Stimulated activated CD4-positive, alpha-beta T cell treated with anti-CD3 and anti-CD28 coated beads, Interleukin-12 subunit alpha, Interleukin-12 subunit beta, amount 100 ng/mL, for 48 hours (primary cell): ENCODE results near the gene CACNA2D3.

Experiments
- DNase-seq, 3 donors: peaks; one replicate each; pipeline ENCODE4 v3.0.0-alpha.2; 2020; ENCODE audit warnings: low read depth in 2 of 3, low spot score in 1 of 3

The CACNA2D3 gene

GRCh38 chr3:54939557-54940300 lies 817.4 kb downstream of the CACNA2D3 start:
- DNase-seq: no peak

GRCh38 chr3:54940971-54941370 lies 818.6 kb downstream of the CACNA2D3 start:
- DNase-seq: no peak

- no peak for DNase-seq
Observed at GRCh38 chr3:54941690-54942362, 819.5 kb downstream of the CACNA2D3 start.

GRCh38 chr3:54949491-54950044 lies 827.2 kb downstream of the CACNA2D3 start:
- DNase-seq: no peak

GRCh38 chr3:54950391-54951003 lies 828.1 kb downstream of the CACNA2D3 start:
- no peak for DNase-seq

- no peak for DNase-seq
Observed at GRCh38 chr3:54951405-54951804, 829.1 kb downstream of the CACNA2D3 start.

GRCh38 chr3:54954022-54954421 lies 831.7 kb downstream of the CACNA2D3 start:
- no peak for DNase-seq

GRCh38 chr3:54954521-54954920 lies 832.2 kb downstream of the CACNA2D3 start:
- DNase-seq: no peak

- no peak for DNase-seq
Observed at GRCh38 chr3:54955496-54955895, 833.1 kb downstream of the CACNA2D3 start.

- DNase-seq: no peak
Observed at GRCh38 chr3:54955941-54956340, 833.6 kb downstream of the CACNA2D3 start.

GRCh38 chr3:54957711-54958110 lies 835.4 kb downstream of the CACNA2D3 start:
- no peak for DNase-seq

GRCh38 chr3:54960082-54960481 lies 837.7 kb downstream of the CACNA2D3 start:
- no peak for DNase-seq

- no peak for DNase-seq
Observed at GRCh38 chr3:54960701-54961100, 838.3 kb downstream of the CACNA2D3 start.

GRCh38 chr3:54962200-54962599 lies 839.8 kb downstream of the CACNA2D3 start:
- no peak for DNase-seq

GRCh38 chr3:54963641-54964040 lies 841.3 kb downstream of the CACNA2D3 start:
- DNase-seq: no peak

GRCh38 chr3:54964081-54964480 lies 841.7 kb downstream of the CACNA2D3 start:
- DNase-seq: no peak

GRCh38 chr3:54965746-54966145 lies 843.4 kb downstream of the CACNA2D3 start:
- no peak for DNase-seq

GRCh38 chr3:54966979-54967378 lies 844.6 kb downstream of the CACNA2D3 start:
- DNase-seq: no peak

GRCh38 chr3:54967731-54968161 lies 845.4 kb downstream of the CACNA2D3 start:
- no peak for DNase-seq

GRCh38 chr3:54968546-54969172 lies 846.3 kb downstream of the CACNA2D3 start:
- DNase-seq: no peak

GRCh38 chr3:54969652-54970051 lies 847.3 kb downstream of the CACNA2D3 start:
- no peak for DNase-seq
